H54 (cell line): ENCODE results near the gene MUC3A.
A peak's percentile ranks its signal among the peaks of the same experiment; 100 is the strongest.

Experiments used
- DNase-seq: peaks from one replicate; pipeline ENCODE4 v3.0.0; 2011; ENCODE audit warnings: low spot score, mixed read lengths; ENCODE audit not compliant: insufficient read length
- FAIRE-seq: peaks from 3 replicates; lab custom pipeline; 2011; peaks lifted over from hg19 to GRCh38; lab: Jason Lieb, UNC
- POLR2A ChIP-seq: IDR thresholded peaks from 2 replicates; pipeline ENCODE4 v1.6.1; 2011; ENCODE audit warnings: low read depth, mild to moderate bottlenecking, low read length

The MUC3A gene

DNA sequence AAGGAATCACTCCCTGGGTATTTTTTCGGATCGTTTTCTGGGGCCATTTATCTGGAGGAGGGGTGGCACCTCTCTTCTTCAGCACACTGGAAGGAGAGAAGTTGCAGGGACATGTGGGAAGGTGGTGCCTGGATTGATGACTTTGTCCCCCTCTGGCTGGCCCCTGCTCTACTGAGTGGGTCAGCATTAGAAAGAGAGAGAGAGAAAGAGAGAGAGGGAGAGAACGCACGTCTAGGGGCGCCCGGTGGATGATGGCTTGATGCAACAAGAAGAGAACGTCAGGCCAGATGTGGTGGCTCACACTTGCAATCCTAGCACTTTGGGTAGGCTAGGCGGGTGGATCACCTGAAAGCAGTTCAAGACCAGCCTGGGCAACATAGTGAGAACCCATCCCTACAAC, 14.5 kb downstream of the MUC3A start:
- FAIRE-seq (no peak), DNase-seq (no peak)
- no peak for TF ChIP-seq POLR2A

DNA sequence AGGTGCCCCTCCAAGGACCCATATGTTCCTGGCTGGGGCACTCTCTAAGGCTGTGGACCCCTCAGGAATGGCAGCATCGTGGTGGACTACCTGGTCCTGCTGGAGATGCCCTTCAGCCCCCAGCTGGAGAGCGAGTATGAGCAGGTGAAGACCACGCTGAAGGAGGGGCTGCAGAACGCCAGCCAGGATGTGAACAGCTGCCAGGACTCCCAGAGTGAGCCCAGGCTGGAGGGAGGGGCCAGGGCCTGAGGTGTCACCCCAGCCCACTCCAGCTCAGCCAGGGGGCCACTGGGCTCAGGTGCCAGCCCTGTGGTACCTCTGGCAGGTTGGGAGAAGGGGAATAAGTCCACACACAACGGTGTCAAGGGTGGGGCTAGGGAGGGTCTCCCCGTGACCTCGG, 15.3 kb downstream of the MUC3A start:
- no peak for FAIRE-seq
- no peak for TF ChIP-seq POLR2A
- no peak for DNase-seq

DNA sequence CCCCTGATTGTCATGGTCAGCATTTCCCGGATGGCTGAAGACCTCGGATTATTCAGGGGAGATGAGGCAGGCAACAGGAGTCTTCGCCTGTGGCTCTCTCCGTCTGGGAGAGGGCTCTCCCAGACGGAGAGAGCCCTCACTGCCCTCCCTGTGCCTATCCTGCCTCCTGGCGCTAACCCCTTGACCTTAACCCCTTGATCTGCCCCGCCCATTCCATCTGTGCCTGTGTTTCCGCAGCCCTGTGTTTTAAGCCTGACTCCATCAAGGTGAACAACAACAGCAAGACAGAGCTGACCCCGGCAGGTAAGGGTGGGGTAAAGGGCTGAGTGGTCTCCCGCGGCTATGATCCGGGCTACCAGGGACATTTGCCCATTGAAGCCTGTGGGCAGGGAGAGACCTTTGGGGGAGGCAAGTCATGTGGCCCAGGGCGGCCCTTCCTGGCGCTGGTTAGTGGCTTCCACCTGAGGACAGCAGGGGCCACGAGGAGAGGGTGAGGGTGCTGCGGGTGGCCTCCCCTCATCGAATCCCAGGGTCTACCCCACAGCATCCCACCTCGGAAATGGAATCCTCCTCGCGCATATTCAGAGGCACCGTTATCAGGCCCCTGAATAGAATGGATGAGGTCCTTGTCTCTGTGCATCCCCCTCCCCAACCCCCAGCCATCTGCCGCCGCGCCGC, 15.8 kb downstream of the MUC3A start:
- no peak for TF ChIP-seq POLR2A
- FAIRE-seq (no peak), DNase-seq (no peak)

GRCh38 chr7:100965723-100966541, 16.6 kb downstream of the MUC3A start:
- FAIRE-seq (no peak), DNase-seq (peak; percentile 99)
- no peak for TF ChIP-seq POLR2A

DNA sequence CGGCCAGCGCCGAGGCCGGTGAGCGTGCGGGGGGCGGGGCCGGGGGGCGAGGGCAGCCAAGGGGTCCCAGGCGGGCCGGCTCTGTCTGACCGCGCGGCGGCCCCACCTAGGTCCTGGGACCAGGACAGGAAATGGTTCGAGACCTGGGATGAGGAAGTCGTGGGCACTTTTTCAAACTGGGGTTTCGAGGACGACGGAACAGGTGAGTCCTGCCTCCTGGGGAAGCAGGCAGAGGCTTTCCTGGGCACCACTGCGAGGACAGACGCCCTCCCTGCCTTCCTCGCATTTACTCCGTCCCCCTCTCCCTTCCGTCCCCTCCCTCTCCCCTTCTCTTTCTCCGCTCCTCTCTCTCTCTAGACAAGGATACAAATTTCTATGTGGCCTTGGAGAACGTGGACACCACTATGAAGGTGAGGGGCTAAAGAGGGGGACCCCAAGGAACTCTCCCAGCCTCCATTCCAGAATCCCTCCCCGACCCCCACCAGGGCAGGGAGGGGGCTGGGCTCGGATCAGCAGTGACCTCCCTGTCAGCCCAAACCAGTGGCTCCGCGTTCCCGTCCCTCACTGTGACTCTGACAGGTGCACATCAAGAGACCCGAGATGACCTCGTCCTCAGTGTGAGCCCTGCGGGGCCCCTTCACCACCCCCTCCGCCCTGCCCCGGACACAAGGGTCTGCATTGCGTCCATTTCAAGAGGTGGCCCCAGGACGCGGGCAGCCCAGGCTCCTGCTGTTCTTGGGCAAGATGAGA, 17.4 kb downstream of the MUC3A start:
- no peak for TF ChIP-seq POLR2A
- DNase-seq: no peak
- FAIRE-seq: no peak

DNA sequence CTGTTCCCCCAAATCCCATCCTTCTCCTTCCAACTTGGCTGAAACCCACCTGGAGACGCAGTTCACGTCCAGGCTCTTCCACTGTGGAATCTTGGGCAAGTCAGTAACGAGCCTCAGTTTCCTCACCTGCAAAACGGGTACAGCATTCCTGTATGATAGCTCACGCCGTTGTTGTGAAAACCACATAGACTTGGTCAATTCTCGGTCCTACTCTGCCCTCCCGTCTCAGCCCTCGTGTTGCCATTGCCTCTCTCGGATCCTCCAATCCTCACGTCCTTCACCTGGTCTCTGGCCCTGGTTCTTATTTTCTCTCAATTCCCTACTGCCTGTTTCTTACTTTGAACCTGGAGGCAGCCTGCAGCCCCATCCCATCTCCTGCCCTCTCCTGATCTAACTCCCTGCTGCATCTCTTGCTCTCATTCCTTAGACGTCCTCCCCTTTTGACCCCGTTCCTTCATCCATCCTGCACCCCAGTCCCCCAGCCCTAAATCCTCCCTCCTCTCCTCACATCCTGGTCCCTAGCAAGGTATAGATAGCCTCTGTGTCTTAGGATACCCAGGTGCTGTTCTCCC, 18.0 kb downstream of the MUC3A start:
- FAIRE-seq: no peak

DNA sequence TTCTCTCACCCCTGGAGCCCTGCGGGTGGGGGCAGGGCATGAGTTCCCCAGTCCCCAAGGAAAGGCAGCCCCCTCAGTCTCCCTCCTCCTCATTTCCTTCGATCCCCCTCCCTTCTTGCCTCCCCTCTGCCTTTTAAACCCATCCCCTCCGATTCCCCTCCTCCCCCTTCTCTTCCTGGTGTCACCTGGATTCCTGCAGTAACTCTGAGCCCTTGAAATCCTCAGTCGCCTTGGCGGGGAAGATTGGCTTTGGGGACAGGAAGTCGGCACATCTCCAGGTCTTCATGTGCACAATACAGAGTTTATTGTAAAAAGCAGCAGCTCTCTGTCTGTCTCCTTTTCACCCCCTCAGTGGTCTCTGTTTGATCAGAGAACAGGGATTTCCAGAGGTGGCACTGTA, 18.7 kb downstream of the MUC3A start:
- DNase-seq: no peak
- TF ChIP-seq POLR2A: no peak
- no peak for FAIRE-seq

More for the DNA sequence above, 18.0 kb downstream of the MUC3A start:
- no peak for TF ChIP-seq POLR2A
- peak; percentile 57 for DNase-seq

DNA sequence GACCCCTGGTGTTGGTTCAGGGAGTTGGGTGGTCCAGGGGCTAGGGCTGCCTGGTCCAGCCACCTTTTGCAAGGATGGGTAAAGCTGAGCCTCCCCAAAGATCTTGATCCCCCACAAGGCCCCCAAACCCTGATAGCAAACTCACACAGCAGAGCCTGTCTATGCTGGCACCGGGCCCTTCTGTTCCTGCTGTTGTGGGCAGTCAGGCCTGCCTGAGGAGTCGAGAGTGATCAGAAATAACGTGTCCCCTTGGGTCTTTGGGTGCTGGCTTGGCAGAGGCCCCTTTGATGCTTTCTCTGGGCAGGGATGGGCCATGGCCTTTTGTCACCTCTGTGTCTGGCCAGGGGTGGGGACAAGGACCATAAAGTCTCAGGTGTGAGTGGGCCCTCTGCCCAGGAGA, 19.3 kb downstream of the MUC3A start:
- DNase-seq (no peak), FAIRE-seq (no peak)
- TF ChIP-seq POLR2A: no peak

DNA sequence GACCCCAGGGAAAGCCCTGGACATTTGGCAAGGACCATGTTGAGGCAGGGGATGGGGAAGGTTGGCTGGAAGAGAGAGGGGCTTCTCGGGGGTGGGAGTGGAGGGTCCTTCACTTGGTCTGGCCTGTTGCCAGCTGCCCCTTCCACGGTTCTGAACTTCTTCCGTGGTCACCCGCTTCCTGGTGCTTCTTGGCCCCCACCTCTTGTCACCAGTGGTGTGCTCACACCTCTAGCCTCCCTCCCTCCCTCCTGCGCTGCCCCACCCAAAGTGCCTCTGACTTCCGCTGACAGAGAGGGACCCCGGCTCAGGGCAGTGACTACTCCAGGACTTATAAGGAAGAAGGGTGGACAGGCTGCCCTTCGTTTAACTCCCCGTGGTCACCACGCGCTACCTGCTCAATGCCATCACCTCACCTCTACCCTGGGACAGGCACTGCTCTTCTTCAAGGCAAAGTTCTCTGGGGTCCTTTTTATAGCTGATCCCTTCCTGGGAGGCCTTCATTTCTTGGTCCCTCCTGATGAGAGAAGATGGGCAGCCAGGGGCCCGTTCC, 19.8 kb downstream of the MUC3A start, which contains the start of gene MUC12:
Gene MUC12 (plus strand): TSS at position 500 of the 550 bp plus-strand sequence. CDS start 58 bp downstream, outside the sequence.
- no peak for DNase-seq
- FAIRE-seq: no peak
- no peak for TF ChIP-seq POLR2A

DNA sequence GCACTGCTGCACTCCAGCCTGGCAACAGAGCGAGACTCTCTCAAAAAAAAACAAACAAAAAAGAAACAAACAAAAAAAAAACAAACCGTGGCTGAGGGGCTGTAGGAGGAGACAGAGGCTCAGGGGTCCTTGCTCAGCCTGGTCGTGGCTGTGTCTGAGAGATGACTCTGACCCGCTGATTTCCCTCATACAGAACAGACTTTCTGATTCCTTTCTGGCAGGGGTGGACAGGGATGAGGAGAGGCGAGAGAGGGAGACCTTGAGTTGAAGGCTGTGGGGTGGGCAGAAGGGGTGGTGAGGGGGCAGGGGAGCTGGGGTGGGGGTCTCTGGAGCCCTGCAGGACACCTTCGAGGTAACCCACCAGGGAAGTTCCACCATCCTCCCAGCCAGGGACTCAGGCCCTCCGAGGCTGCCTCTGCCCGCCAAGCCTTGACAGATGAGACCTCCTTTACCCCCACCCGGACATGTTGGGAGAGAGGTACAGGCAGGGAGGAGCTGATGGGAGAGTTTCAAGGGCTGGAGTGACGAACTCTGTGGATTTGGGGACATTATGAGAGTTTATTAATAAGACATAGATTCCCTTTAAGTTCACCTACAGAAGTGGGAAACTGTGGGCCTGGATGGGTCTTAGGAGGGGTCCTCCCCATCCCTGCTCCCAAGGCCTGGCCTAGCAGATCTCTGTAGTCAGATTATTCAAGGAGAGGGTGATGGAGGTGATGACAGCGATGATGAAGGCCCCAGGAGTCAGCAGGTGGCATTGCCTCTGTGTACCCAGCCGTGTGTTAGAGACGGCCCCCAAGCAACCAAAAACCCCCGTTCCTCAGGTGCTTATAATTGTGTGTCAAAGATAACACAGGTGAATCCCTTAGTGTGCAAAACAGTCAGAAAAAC, 22.0 kb downstream of the MUC3A start:
- no peak for FAIRE-seq
- no peak for TF ChIP-seq POLR2A
- no peak for DNase-seq

DNA sequence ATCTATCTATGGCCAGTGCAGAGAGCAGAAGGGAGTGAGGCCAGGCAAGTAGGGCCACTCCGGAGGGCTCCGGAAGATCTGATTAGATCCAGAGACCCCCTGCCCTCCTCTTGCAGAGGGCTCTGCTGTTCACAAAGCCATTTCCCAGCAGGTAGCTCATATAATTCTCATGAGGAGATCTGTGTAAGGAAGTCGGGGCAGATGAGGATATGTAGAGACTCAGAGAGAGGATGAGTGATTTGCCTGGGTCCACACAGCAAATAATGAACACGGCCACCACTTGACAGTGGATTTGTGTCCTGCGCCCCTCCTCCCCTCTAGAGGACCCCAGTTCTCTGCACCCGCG, 22.6 kb downstream of the MUC3A start:
- TF ChIP-seq POLR2A: no peak
- DNase-seq (no peak), FAIRE-seq (no peak)

DNA sequence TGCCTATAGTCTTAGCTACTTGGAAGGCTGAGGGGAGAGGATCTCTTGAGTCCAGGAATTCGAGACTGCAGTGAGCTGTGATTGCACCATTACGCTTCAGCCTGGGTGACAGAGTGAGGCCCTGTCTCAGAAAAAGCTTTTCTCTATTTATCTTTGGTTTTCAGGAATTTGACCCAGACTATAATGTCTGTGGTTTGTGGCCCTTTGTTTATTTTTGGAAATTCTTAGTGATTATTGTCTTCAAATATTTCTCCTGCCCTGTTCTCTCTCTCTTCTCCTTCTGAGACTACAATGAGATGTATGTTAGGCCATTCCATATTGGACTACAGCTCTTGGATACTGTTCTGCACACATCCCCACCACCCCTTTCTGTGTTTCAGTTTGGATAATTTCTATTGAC, 24.7 kb downstream of the MUC3A start:
- TF ChIP-seq POLR2A: no peak
- FAIRE-seq (no peak), DNase-seq (no peak)
